ENCODE data around the gene ADSS1.
A peak's percentile ranks its signal among the peaks of the same experiment; 100 is the strongest.

The ADSS1 gene

DNA sequence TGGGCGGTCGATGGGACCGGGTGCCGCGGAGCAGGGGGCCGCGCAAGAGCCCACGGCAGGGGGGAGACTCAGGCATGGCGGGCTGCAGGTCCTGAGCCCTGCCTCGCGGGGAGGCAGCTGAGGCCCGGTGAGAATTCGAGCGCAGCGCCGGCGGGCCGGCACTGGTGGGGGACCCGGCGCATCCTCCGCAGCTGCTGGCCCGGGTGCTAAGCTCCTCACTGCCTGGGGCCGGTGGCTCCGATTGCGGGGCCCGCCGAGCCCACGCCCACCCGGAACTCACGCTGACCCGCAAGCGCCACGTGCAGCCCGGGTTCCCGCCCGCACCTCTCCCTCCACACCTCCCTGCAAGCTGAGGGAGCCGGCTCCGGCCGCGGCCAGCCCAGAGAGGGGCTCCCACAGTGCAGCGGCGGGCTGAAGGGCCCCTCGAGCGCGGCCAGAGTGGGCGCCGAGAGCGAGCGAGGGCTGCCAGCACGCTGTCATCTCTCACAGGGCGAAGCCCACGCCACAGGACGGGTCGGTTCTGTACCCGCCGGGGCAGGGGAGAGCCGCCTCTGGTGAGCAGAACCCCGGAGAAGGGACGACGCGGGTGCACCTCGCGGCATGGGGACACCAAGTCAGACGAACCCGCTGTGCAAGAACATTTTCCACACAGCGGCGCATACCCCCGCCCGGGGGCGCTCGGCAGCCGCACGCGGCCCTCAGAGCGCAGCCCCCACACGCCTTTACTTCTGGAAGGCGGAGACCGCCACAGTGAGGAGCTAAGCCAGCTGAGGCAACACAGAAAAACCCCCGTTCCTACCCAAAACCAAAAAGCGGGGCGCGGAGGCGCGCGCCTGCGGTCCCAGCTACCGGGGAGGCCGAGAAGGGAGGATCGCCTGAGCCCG is 27.8 kb downstream of the ADSS1 start:
- no peak for DNase-seq (ENCODE audit: extremely low spot score)
- POLR2A ChIA-PET: interaction anchor here (0.6 to 1.4 kb wide), 4 partner anchors 17 to 1320 kb away, joined by 3 to 10 read pairs (median 4); no protein-coding TSS in a partner anchor

DNA sequence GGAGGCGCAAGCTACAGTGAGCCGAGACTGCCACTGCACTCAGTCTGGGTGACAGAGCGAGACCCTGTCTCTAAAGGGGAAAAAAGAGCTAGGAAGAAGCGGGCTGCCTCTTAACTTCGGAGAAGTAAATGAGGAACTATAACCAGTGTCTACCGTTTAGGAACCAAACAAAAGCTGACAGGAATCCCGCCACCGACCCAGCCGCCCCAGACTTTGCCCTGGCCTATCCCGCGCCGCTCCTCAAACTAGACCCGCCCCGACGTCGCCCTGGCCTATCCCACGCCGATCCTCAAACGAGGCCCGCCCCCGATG is 28.4 kb downstream of the ADSS1 start:
- ChIA-PET CTCF (interaction anchor here (0.7 to 14.3 kb wide), 6 partner anchors 10 to 305 kb away, joined by 3 to 136 read pairs (median 6); no protein-coding TSS in a partner anchor), POLR2A (interaction anchor here (0.7 to 1.4 kb wide), 5 partner anchors 16 to 121 kb away, joined by 3 to 5 read pairs (median 3); no protein-coding TSS in a partner anchor)
- TF ChIP-seq, protein P1, sequence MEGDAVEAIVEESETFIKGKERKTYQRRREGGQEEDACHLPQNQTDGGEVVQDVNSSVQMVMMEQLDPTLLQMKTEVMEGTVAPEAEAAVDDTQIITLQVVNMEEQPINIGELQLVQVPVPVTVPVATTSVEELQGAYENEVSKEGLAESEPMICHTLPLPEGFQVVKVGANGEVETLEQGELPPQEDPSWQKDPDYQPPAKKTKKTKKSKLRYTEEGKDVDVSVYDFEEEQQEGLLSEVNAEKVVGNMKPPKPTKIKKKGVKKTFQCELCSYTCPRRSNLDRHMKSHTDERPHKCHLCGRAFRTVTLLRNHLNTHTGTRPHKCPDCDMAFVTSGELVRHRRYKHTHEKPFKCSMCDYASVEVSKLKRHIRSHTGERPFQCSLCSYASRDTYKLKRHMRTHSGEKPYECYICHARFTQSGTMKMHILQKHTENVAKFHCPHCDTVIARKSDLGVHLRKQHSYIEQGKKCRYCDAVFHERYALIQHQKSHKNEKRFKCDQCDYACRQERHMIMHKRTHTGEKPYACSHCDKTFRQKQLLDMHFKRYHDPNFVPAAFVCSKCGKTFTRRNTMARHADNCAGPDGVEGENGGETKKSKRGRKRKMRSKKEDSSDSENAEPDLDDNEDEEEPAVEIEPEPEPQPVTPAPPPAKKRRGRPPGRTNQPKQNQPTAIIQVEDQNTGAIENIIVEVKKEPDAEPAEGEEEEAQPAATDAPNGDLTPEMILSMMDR (IDR thresholded peaks at IDR 0.05; ENCODE audit: control extremely low read depth, extremely low read depth, low read depth, missing control alignments): no peak
- DNase-seq (ENCODE audit: extremely low spot score): no peak

More for the DNA sequence above, 27.8 kb downstream of the ADSS1 start:
- TF ChIP-seq, protein P1 (IDR thresholded peaks at IDR 0.05; ENCODE audit: control extremely low read depth, extremely low read depth, low read depth, missing control alignments): no peak
- CTCF ChIA-PET: interaction anchor here (0.7 to 14.3 kb wide), 7 partner anchors 9 to 74 kb away, joined by 3 to 136 read pairs (median 7); no protein-coding TSS in a partner anchor

DNA sequence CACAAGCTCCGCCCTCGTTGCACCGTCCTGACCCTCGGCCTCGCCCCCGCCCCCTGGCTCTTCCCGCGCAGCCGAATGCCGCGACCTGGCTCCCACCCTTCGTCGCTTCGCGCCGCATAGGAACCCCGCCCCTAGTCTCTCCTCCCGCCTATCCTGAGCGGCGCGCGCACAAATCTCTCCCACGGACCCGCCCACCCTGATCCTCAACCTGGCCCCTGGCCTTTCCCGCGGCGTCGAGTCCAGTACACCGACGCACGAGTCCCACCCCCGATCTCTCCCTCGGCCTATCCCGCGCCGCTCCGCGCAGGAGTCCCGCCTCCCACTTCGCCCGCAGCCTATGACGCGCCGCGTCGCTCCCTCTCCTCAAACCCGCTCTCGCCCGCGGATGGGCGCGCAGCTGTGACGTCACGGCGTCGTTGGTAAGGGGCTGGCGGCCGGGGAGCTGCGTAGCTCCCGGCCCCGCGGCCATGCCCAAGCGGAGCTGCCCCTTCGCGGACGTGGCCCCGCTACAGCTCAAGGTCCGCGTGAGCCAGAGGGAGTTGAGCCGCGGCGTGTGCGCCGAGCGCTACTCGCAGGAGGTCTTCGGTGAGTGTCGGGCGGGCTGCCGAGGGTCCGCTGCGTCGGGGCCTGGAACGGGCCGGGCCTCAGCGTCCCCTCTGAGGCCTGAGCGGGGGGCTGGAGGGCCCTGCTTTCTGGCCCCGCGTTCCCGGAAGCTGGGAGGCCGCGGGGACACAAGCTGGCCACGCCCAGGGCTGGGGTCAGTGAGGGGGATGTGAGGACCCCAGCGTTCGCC is 28.9 kb downstream of the ADSS1 start, which contains the start of gene SIVA1:
SIVA1 (plus strand) TSS at position 413 of the 793 bp plus-strand sequence; CDS start at position 468, 55 bp downstream.
- CTCF ChIA-PET: interaction anchor here (0.7 to 14.3 kb wide), 6 partner anchors 10 to 305 kb away, joined by 3 to 136 read pairs (median 6); no protein-coding TSS in a partner anchor

DNA sequence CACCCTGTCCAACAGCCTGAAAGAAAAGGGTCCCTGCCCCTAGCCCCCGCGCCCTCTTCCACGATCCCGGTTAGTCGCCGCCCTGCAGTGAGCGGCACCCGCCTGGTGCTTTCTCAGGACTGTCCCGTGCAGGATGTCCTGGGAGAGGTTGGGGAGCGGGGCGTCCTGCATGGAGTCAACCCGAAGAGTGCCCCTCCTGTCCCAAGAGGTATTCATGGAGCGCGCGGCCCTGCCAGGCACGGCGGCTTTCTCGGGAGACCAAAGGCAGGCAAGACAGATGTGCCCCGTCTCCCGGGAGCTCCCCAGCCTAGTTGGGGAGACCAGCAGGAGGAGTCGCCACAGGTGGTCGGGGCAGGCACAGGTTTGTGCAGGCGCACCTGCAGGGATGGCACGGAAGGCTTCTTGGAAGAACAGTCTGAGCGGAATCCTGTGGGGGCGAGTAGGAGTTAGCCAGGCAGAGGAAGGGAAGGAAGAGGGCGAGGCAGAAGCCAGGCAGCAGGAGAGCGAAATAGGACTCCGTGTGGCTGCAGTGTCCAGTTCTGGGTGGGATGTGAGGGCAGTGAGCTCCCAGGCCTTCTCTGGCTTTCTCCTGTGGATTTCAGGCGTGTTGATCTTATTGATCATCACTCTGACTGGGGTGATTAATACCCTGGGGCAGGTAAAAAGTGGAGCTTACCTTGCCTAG is 29.6 kb downstream of the ADSS1 start:
- ChIA-PET CTCF (interaction anchor here (1.4 to 14.3 kb wide), 3 partner anchors 14 to 72 kb away, joined by 4 to 136 read pairs (median 13); no protein-coding TSS in a partner anchor), POLR2A (interaction anchor here (1.4 kb wide), 1 partner anchor 28 kb away, joined by 3 read pairs; no protein-coding TSS in a partner anchor)
- DNase-seq (ENCODE audit: extremely low spot score): no peak
- TF ChIP-seq, protein P1 (IDR thresholded peaks at IDR 0.05; ENCODE audit: control extremely low read depth, extremely low read depth, low read depth, missing control alignments): no peak

More for the DNA sequence above, 28.9 kb downstream of the ADSS1 start, which contains the start of gene SIVA1:
- TF ChIP-seq, protein P1 (IDR thresholded peaks at IDR 0.05; ENCODE audit: control extremely low read depth, extremely low read depth, low read depth, missing control alignments): no peak
- DNase-seq (ENCODE audit: extremely low spot score): peak; percentile 100
- POLR2A ChIA-PET: interaction anchor here (0.7 to 1.4 kb wide), 5 partner anchors 16 to 120 kb away, joined by 3 to 5 read pairs (median 3); no protein-coding TSS in a partner anchor

DNA sequence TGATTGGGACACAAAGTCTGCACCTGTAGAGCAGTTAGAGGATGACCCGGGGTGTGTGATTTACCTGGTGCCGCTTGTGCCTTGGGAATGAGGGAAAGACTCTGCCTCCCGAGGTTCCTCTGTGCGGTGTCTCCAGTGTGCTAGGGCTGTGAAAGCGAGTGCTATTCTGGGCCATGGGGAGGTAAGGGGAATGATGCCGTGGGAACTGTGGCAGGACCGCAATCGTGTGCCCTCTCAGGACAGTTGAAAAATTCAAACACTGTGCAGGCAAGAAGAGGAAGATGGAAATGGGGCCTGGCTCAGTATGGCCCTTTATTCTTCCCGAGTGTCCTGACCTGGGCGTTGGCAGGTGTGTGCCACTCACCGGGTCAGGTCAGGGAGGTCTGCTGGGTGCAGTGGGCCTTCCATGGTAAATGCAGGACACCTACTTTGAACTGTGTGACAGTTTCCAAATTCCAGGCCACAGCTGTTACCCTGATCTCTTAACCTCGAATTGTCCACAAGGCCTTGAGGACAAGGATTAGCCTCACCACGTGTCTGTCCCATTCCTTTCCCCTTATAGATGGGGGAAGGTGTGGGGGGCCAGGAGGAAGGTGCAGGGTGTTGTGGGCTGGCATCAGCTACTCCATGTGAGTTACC is 30.3 kb downstream of the ADSS1 start:
- ChIA-PET CTCF (interaction anchor here (1.4 to 14.3 kb wide), 3 partner anchors 13 to 72 kb away, joined by 4 to 136 read pairs (median 13); no protein-coding TSS in a partner anchor), POLR2A (no interaction called here)
- TF ChIP-seq, protein P1 (IDR thresholded peaks at IDR 0.05; ENCODE audit: control extremely low read depth, extremely low read depth, low read depth, missing control alignments): no peak
- no peak for DNase-seq (ENCODE audit: extremely low spot score)

Measured in GM10248 (cell line).